Caco-2 (cell line): ENCODE data around the gene TLN1. TPM values are rescaled to one million over a fixed set of nuclear protein-coding genes. Genes with fewer than 3 reads are reported as not detected.

Source experiments
- BruUV-seq: library from RNA; stranded (reverse); fragments of 400-500 nt; replicated peaks from 2 replicates; lab custom pipeline; 2021; lab: Mats Ljungman, UMichigan
- CTCF ChIA-PET: fragments of 300-600 bp; sonication (Branson Sonifier 250); formaldehyde crosslinking; loops from one replicate; lab custom pipeline; 2022; ENCODE audit warnings: antibody characterized with exemption; lab: Charles Lee
- POLR2A ChIA-PET: fragments of 300-600 bp; sonication (Branson Sonifier 250); formaldehyde crosslinking; loops from one replicate; lab custom pipeline; 2022; ENCODE audit warnings: antibody characterized with exemption; lab: Charles Lee
- DNase-seq, 2 experiments: peaks; one replicate each; pipeline versions ENCODE4 v3.0.0 to v3.0.0-alpha.2; 2020 to 2022
- H3K27me3 ChIP-seq: replicated peaks from 2 replicates; pipeline ENCODE4 v1.6.0; 2011; ENCODE audit warnings: low read length; ENCODE audit not compliant: control insufficient read depth, insufficient read depth
- H3K36me3 ChIP-seq: 2 replicates; pipeline ENCODE4 v1.5.1; 2011; ENCODE audit warnings: low read length; ENCODE audit not compliant: control insufficient read depth, insufficient read depth
- H3K4me1 ChIP-seq: fragments of 250-450 bp; sonication (Bioruptor Pico); 2 replicates; pipeline ENCODE4 v1.5.1; 2020; ENCODE audit warnings: mild to moderate bottlenecking
- H3K4me3 ChIP-seq: 2 replicates; pipeline ENCODE4 v1.5.1; 2011; ENCODE audit warnings: low read depth, mild to moderate bottlenecking, control low read depth, low read length
- H3K9me3 ChIP-seq: fragments of 250-450 bp; sonication (Bioruptor Pico); 2 replicates; pipeline ENCODE4 v1.5.1; 2020; ENCODE audit warnings: mild to moderate bottlenecking, moderate library complexity
- H3K27ac Mint-ChIP-seq: one replicate; pipeline ENCODE4 v1.8.0; 2022; ENCODE audit warnings: mixed read lengths; ENCODE audit not compliant: unreplicated experiment
- H3K27me3 Mint-ChIP-seq: one replicate; pipeline ENCODE4 v1.8.0; 2022; ENCODE audit warnings: mixed read lengths; ENCODE audit not compliant: insufficient read depth, unreplicated experiment
- H3K36me3 Mint-ChIP-seq: one replicate; pipeline ENCODE4 v1.8.0; 2022; ENCODE audit warnings: mild to moderate bottlenecking, mixed read lengths; ENCODE audit not compliant: insufficient read depth, unreplicated experiment
- H3K4me1 Mint-ChIP-seq: one replicate; pipeline ENCODE4 v1.8.0; 2022; ENCODE audit warnings: low read depth, mixed read lengths; ENCODE audit not compliant: unreplicated experiment
- H3K4me3 Mint-ChIP-seq: one replicate; pipeline ENCODE4 v1.8.0; 2022; ENCODE audit warnings: mild to moderate bottlenecking, moderate library complexity, mixed read lengths; ENCODE audit not compliant: unreplicated experiment
- H3K9me3 Mint-ChIP-seq: one replicate; pipeline ENCODE4 v1.8.0; 2022; ENCODE audit warnings: mixed read lengths; ENCODE audit not compliant: unreplicated experiment
- CTCF ChIP-seq, 2 experiments: fragments of 200-600 bp in 1 of 2; IDR thresholded peaks; 1 replicate in 1 of 2; 2 replicates in 1 of 2; pipeline versions ENCODE4 v1.5.1 to v1.8.0; 2011 to 2022; ENCODE audit warnings: antibody characterized with exemption in 1 of 2, control low read depth in 1 of 2, inconsistent platforms in 1 of 2, low read depth in 1 of 2, low read length in 1 of 2, mild to moderate bottlenecking in 1 of 2, moderate library complexity in 1 of 2; ENCODE audit not compliant: insufficient read depth in 1 of 2, severe bottlenecking in 1 of 2, unreplicated experiment in 1 of 2
- intact Hi-C: fragments of 100-400 bp; cut with micrococcal nuclease; formaldehyde crosslinking; loops from one replicate; pipeline ENCODE4 v1.10.0; 2022; ENCODE audit not compliant: unreplicated experiment
- total RNA-seq: library from RNA; stranded (reverse); gene quantifications from 2 replicates; pipeline ENCODE4 v1.2.3, GENCODE V29; 2022

Gene TLN1
- total RNA-seq, 1 experiment from 2014 or later, result 147 TPM

- ChIA-PET POLR2A (no interaction called here), CTCF (no interaction called here)
- DNase-seq, result no peak
Observed at GRCh38 chr9:35743452-35743851, 11.5 kb upstream of the TLN1 start.

GRCh38 chr9:35741740-35742139 is 9.7 kb upstream of the TLN1 start:
- Histone ChIP-seq H3K4me3 (no peak overlapping the region), H3K27me3 (no peaks in the 10 kb centered on the region), H3K9me3 (no peaks in the 10 kb centered on the region), H3K4me1 (peaks cover 11% of the 10 kb centered on the region), H3K36me3 (peaks cover 8% of the 10 kb centered on the region)
- BruUV-seq, result no TSS peak
- Mint-ChIP-seq H3K36me3 (peaks cover 87% of the 10 kb centered on the region), H3K9me3 (no peaks in the 10 kb centered on the region), H3K27ac (peak overlapping the region; percentile 43), H3K4me1 (peaks cover 14% of the 10 kb centered on the region), H3K27me3 (no peaks in the 10 kb centered on the region), H3K4me3 (no peak overlapping the region)
- DNase-seq, result no peak
- intact Hi-C loops, result no loop called here
- CTCF ChIA-PET, result interaction anchor here (1.1 kb wide), 1 partner anchor 77 kb away, joined by 3 read pairs; the partner anchor contains the start of gene ARHGEF39
- POLR2A ChIA-PET, result no interaction called here
- no peak for TF ChIP-seq CTCF (IDR thresholded peaks at IDR 0.05; ENCODE audit: insufficient read depth in 1 of 2, low read depth in 1 of 2, low read length in 1 of 2, severe bottlenecking in 1 of 2, unreplicated experiment in 1 of 2)

More at GRCh38 chr9:35743452-35743851, 11.5 kb upstream of the TLN1 start:
- no peak for TF ChIP-seq CTCF (IDR thresholded peaks at IDR 0.05; ENCODE audit: insufficient read depth in 1 of 2, low read depth in 1 of 2, low read length in 1 of 2, severe bottlenecking in 1 of 2, unreplicated experiment in 1 of 2)
- no peaks in the 10 kb centered on the region for H3K27me3 Mint-ChIP-seq
- no peak overlapping the region for H3K27ac Mint-ChIP-seq
- no peak overlapping the region for H3K4me3 ChIP-seq
- no peaks in the 10 kb centered on the region for H3K9me3 ChIP-seq
- H3K36me3 ChIP-seq, result peaks cover 8% of the 10 kb centered on the region
- H3K4me1 ChIP-seq, result peaks cover 19% of the 10 kb centered on the region
- intact Hi-C loops, result no loop called here
- peaks cover 16% of the 10 kb centered on the region for H3K4me1 Mint-ChIP-seq
- peaks cover 81% of the 10 kb centered on the region for H3K36me3 Mint-ChIP-seq
- no peaks in the 10 kb centered on the region for H3K27me3 ChIP-seq
- BruUV-seq, result no TSS peak
- no peak overlapping the region for H3K4me3 Mint-ChIP-seq
- no peaks in the 10 kb centered on the region for H3K9me3 Mint-ChIP-seq

GRCh38 chr9:35740243-35740642 is 8.2 kb upstream of the TLN1 start:
- no TSS peak for BruUV-seq
- CTCF ChIA-PET, result no interaction called here
- Mint-ChIP-seq H3K36me3 (peaks cover 89% of the 10 kb centered on the region), H3K4me3 (no peak overlapping the region), H3K9me3 (no peaks in the 10 kb centered on the region), H3K4me1 (no peaks in the 10 kb centered on the region), H3K27ac (peak overlapping the region; percentile 23), H3K27me3 (no peaks in the 10 kb centered on the region)
- Histone ChIP-seq H3K27me3 (no peaks in the 10 kb centered on the region), H3K9me3 (no peaks in the 10 kb centered on the region), H3K4me1 (no peaks in the 10 kb centered on the region), H3K4me3 (no peak overlapping the region), H3K36me3 (peaks cover 8% of the 10 kb centered on the region)
- POLR2A ChIA-PET, result interaction anchor here (1.1 to 1.5 kb wide), 2 partner anchors 8 to 75 kb away, joined by 4 to 6 read pairs; partner anchors contain the start of genes ARHGEF39, CREB3 and TLN1
- no peak for DNase-seq
- intact Hi-C loops, result no loop called here
- TF ChIP-seq CTCF (IDR thresholded peaks at IDR 0.05; ENCODE audit: insufficient read depth in 1 of 2, low read depth in 1 of 2, low read length in 1 of 2, severe bottlenecking in 1 of 2, unreplicated experiment in 1 of 2), result no peak
